Measurements from ENCODE around the gene UCN. TPM values are rescaled to one million over a fixed set of nuclear protein-coding genes. Genes with fewer than 3 reads are reported as not detected.

The UCN gene
- total and polyA plus RNA-seq, 10 of the 15 experiments (the other 5 are each of a cell fraction or from before 2014, with no cell fraction given) = 0.10 to 3.8 (median 1.1) TPM; not detected in 1

DNA sequence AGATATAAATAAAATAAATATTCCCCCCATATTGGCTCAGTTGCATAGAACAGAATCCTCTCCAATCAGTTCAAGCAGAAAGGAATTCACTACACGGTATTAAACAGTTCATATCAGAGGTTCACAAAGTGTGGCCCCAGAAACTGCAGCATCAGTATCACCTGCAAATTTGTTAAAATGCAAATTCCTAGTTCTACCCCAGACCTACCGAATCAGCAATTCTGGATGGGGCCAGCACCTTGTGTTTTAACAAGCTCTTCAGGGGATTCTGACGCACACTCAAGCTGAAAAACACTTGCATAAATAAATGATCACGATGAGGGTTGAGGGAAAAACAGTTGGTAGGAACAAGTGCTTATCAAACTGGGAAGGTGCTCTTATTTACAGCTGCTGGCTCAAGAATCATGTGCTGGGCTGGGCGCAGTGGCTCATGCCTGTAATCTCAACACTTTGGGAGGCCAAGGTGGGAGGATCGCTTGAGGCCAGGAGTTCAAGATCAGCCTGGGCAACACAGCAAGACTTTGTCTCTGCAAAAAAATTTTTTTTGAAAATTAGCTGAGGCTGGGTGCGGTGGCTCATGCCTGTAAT, 42.0 kb upstream of the UCN start:
- no peaks in the 10 kb centered on the region for H3K9me3 ChIP-seq (replicated peaks; ENCODE audit: control insufficient read depth, insufficient read depth, low read length)
- no peak overlapping the region for H3K27ac ChIP-seq (ENCODE audit: control insufficient read depth, insufficient read depth)
- FAIRE-seq = no peak
- intact Hi-C loops (cut with micrococcal nuclease; ENCODE audit: unreplicated experiment) (loop anchor here (10.0 kb wide), 1 partner anchor 135 kb away; the partner anchor contains the start of genes ATRAID, CAD and SLC5A6), in situ Hi-C loops (cut with MboI) (no loop called here)
- H3K4me3 ChIP-seq = no peak overlapping the region
- WGBS (ENCODE audit: insufficient coverage, insufficient replicate concordance, low lambda C conversion rate, missing lambda C conversion rate) = 58% methylated on average over 7 of the region's 7 CpGs
- POLR2A ChIA-PET = interaction anchor here (0.5 to 1.2 kb wide), 2 partner anchors 10 to 17 kb away, joined by 4 to 5 read pairs; no protein-coding TSS in a partner anchor
- CTCF ChIA-PET = interaction anchor here (0.7 to 1.5 kb wide), 2 partner anchors 49 to 79 kb away, joined by 3 read pairs; no protein-coding TSS in a partner anchor
- peaks cover 63% of the 10 kb centered on the region for H3K79me2 ChIP-seq (ENCODE audit: control insufficient read depth, insufficient read depth, low read length)
- SMC1A ChIA-PET (ENCODE audit: uncharacterized antibody, unreplicated experiment) = interaction anchor here (1.5 kb wide), 1 partner anchor 21 kb away, joined by 4 read pairs; the partner anchor contains the start of gene SNX17
- DNase-seq (ENCODE audit: low read depth, low spot score) = no peak
- RAD21 ChIA-PET (ENCODE audit: unreplicated experiment) = no interaction called here
- TF ChIP-seq NFIC (IDR thresholded peaks at IDR 0.05; ENCODE audit: low read depth, low read length) (no peak), YY1 (IDR thresholded peaks at IDR 0.05; ENCODE audit: low read depth, low read length) (no peak), ZNF217 (IDR thresholded peaks at IDR 0.05) (no peak), MTA3 (IDR thresholded peaks at IDR 0.05; ENCODE audit: borderline replicate concordance, low read length) (no peak), BACH1 (IDR thresholded peaks at IDR 0.05; ENCODE audit: borderline replicate concordance) (no peak), ZBED1 (IDR thresholded peaks at IDR 0.05; ENCODE audit: borderline replicate concordance) (no peak), RELA (IDR thresholded peaks at IDR 0.05; ENCODE audit: borderline replicate concordance, partially characterized antibody) (no peak), IRF5 (IDR thresholded peaks at IDR 0.05; ENCODE audit: borderline replicate concordance) (no peak), RCOR1 (conservative IDR thresholded peaks at IDR 0.05; ENCODE audit: low read depth, low read length) (no peak), SRF (IDR thresholded peaks at IDR 0.05; ENCODE audit: low read depth in 2 of 2, low read length in 2 of 2) (no peak), MEF2B (IDR thresholded peaks at IDR 0.05; ENCODE audit: partially characterized antibody, poor library complexity, severe bottlenecking) (no peak), ZZZ3 (IDR thresholded peaks at IDR 0.05; ENCODE audit: control insufficient read depth, insufficient read length, low read depth) (no peak), POLR2AphosphoS2 (IDR thresholded peaks at IDR 0.05; ENCODE audit: low read depth, low read length) (no peak), DPF2 (IDR thresholded peaks at IDR 0.05) (no peak), STAT1 (conservative IDR thresholded peaks at IDR 0.05) (no peak)
- TF ChIP-seq, protein P1, sequence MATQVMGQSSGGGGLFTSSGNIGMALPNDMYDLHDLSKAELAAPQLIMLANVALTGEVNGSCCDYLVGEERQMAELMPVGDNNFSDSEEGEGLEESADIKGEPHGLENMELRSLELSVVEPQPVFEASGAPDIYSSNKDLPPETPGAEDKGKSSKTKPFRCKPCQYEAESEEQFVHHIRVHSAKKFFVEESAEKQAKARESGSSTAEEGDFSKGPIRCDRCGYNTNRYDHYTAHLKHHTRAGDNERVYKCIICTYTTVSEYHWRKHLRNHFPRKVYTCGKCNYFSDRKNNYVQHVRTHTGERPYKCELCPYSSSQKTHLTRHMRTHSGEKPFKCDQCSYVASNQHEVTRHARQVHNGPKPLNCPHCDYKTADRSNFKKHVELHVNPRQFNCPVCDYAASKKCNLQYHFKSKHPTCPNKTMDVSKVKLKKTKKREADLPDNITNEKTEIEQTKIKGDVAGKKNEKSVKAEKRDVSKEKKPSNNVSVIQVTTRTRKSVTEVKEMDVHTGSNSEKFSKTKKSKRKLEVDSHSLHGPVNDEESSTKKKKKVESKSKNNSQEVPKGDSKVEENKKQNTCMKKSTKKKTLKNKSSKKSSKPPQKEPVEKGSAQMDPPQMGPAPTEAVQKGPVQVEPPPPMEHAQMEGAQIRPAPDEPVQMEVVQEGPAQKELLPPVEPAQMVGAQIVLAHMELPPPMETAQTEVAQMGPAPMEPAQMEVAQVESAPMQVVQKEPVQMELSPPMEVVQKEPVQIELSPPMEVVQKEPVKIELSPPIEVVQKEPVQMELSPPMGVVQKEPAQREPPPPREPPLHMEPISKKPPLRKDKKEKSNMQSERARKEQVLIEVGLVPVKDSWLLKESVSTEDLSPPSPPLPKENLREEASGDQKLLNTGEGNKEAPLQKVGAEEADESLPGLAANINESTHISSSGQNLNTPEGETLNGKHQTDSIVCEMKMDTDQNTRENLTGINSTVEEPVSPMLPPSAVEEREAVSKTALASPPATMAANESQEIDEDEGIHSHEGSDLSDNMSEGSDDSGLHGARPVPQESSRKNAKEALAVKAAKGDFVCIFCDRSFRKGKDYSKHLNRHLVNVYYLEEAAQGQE (IDR thresholded peaks at IDR 0.05; ENCODE audit: low read depth, low read length) = no peak
- H2AFZ ChIP-seq (ENCODE audit: control insufficient read depth, low read depth, low read length) = no peak overlapping the region
- H3K9ac ChIP-seq (ENCODE audit: control insufficient read depth, insufficient read depth, low read length) = no peak overlapping the region
- H3K4me2 ChIP-seq (ENCODE audit: control insufficient read depth, insufficient read depth) = no peak overlapping the region
- no TSS peak for BruUV-seq (replicated peaks)
- no peaks in the 10 kb centered on the region; the same call in 1 of the 2 replicates for H3K4me1 ChIP-seq (ENCODE audit: control insufficient read depth, insufficient read depth, low read length)
- H3K27me3 ChIP-seq (replicated peaks in 1 of 2; ENCODE audit: control insufficient read depth in 2 of 2, insufficient read depth in 2 of 2, low read length in 1 of 2) = no peaks in the 10 kb centered on the region
- no peaks in the 10 kb centered on the region; a peak in 1 of 4 replicates for H3K36me3 ChIP-seq (ENCODE audit: control insufficient read depth in 2 of 2, insufficient read depth in 2 of 2, low read length in 1 of 2)
- H4K20me1 ChIP-seq (ENCODE audit: control insufficient read depth, insufficient read depth) = no peaks in the 10 kb centered on the region
- no peak for ATAC-seq

All from GM12878 (cell line).